Activated CD8-positive, alpha-beta T cell treated with anti-CD3 and anti-CD28 coated beads for 36 hours (primary cell): ENCODE data around the gene OGG1. TPM values are rescaled to one million over a fixed set of nuclear protein-coding genes. Genes with fewer than 3 reads are reported as not detected.
A peak's percentile ranks its signal among the peaks of the same experiment; 100 is the strongest.

Source experiments
- ATAC-seq: fragments of 200-7000 bp; cut with Tn5 transposase; one replicate; pipeline ENCODE4 v1.10.0; 2021; ENCODE audit warnings: mild to moderate bottlenecking, moderate library complexity
- CTCF ChIA-PET: fragments of 350-600 bp; sonication (Branson Sonifier 250); formaldehyde crosslinking; loops from one replicate; lab custom pipeline; 2021; ENCODE audit warnings: antibody characterized with exemption; lab: Charles Lee
- POLR2A ChIA-PET: fragments of 350-600 bp; sonication (Branson Sonifier 250); formaldehyde crosslinking; loops from one replicate; lab custom pipeline; 2021; ENCODE audit warnings: antibody characterized with exemption; lab: Charles Lee
- DNase-seq: peaks from one replicate; pipeline ENCODE4 v3.0.0-alpha.2; 2020
- H3K27ac Mint-ChIP-seq: one replicate; pipeline ENCODE4 v1.8.0; 2021; ENCODE audit warnings: mild to moderate bottlenecking, mixed read lengths
- H3K27me3 Mint-ChIP-seq: one replicate; pipeline ENCODE4 v1.8.0; 2021; ENCODE audit warnings: mixed read lengths
- H3K36me3 Mint-ChIP-seq: one replicate; pipeline ENCODE4 v1.8.0; 2021; ENCODE audit warnings: low read depth, mixed read lengths
- H3K4me1 Mint-ChIP-seq: one replicate; pipeline ENCODE4 v1.8.0; 2021; ENCODE audit warnings: low read depth, mixed read lengths
- H3K4me3 Mint-ChIP-seq: one replicate; pipeline ENCODE4 v1.8.0; 2021; ENCODE audit warnings: mild to moderate bottlenecking, moderate library complexity, mixed read lengths
- H3K9me3 Mint-ChIP-seq: one replicate; pipeline ENCODE4 v1.8.0; 2021; ENCODE audit warnings: mixed read lengths
- intact Hi-C: fragments of 100-400 bp; cut with micrococcal nuclease; formaldehyde crosslinking; loops from one replicate; pipeline ENCODE4 v1.10.0; 2022
- total RNA-seq, 2 experiments: library from RNA; stranded (reverse); gene quantifications; one replicate each; pipeline ENCODE4 v1.2.3, GENCODE V29; 2021
- TF ChIP-seq, protein P1 (sequence below): fragments of 200-600 bp; IDR thresholded peaks from one replicate; pipeline ENCODE4 v1.8.0; 2022; ENCODE audit warnings: antibody characterized with exemption, mild to moderate bottlenecking

Gene OGG1
- total RNA-seq, 2 experiments from 2014 or later = 32.4 to 39.3 TPM

DNA sequence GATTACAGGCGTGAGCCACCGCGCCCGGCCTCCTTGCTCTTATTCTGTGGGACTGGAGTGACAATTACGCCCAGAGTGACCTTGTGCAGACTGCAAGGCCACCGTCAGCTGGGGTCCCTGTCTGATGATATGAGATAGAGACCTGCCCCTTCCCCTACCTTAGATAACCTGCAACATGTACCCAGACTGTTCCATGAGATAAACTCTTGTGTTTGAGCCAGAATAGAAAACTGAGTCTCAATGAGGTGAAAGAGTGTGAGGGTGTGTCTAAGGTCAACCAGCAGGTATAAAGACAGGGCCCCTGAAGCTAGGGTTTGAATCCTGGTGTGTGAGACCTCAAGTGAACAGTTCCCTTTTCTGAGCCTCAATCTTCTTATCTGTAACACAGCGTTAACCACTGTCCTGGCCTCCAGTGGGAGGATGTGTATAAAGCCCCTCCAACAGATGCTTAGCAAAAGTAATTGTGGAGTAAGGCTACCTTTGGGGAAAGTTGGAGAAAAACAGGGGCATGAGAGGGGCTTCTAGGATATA is 36.5 kb downstream of the OGG1 start:
- no peaks in the 10 kb centered on the region for H3K9me3 Mint-ChIP-seq
- H3K27me3 Mint-ChIP-seq = no peaks in the 10 kb centered on the region
- POLR2A ChIA-PET = interaction anchor here (1.2 to 1.4 kb wide), 3 partner anchors 8 to 55 kb away, joined by 3 to 8 read pairs (median 4); partner anchors contain the start of genes BRPF1 and CAMK1
- peak overlapping the region; percentile 92 for H3K27ac Mint-ChIP-seq
- ATAC-seq = no peak
- H3K4me1 Mint-ChIP-seq = peaks cover 51% of the 10 kb centered on the region
- no peak for DNase-seq
- intact Hi-C loops = no loop called here
- H3K36me3 Mint-ChIP-seq = peaks cover 68% of the 10 kb centered on the region
- TF ChIP-seq, protein P1, sequence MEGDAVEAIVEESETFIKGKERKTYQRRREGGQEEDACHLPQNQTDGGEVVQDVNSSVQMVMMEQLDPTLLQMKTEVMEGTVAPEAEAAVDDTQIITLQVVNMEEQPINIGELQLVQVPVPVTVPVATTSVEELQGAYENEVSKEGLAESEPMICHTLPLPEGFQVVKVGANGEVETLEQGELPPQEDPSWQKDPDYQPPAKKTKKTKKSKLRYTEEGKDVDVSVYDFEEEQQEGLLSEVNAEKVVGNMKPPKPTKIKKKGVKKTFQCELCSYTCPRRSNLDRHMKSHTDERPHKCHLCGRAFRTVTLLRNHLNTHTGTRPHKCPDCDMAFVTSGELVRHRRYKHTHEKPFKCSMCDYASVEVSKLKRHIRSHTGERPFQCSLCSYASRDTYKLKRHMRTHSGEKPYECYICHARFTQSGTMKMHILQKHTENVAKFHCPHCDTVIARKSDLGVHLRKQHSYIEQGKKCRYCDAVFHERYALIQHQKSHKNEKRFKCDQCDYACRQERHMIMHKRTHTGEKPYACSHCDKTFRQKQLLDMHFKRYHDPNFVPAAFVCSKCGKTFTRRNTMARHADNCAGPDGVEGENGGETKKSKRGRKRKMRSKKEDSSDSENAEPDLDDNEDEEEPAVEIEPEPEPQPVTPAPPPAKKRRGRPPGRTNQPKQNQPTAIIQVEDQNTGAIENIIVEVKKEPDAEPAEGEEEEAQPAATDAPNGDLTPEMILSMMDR = no peak
- CTCF ChIA-PET = interaction anchor here (0.5 to 1.0 kb wide), 5 partner anchors 11 to 59 kb away, joined by 3 to 5 read pairs (median 3); partner anchors contain the start of gene OGG1
- no peak overlapping the region for H3K4me3 Mint-ChIP-seq

DNA sequence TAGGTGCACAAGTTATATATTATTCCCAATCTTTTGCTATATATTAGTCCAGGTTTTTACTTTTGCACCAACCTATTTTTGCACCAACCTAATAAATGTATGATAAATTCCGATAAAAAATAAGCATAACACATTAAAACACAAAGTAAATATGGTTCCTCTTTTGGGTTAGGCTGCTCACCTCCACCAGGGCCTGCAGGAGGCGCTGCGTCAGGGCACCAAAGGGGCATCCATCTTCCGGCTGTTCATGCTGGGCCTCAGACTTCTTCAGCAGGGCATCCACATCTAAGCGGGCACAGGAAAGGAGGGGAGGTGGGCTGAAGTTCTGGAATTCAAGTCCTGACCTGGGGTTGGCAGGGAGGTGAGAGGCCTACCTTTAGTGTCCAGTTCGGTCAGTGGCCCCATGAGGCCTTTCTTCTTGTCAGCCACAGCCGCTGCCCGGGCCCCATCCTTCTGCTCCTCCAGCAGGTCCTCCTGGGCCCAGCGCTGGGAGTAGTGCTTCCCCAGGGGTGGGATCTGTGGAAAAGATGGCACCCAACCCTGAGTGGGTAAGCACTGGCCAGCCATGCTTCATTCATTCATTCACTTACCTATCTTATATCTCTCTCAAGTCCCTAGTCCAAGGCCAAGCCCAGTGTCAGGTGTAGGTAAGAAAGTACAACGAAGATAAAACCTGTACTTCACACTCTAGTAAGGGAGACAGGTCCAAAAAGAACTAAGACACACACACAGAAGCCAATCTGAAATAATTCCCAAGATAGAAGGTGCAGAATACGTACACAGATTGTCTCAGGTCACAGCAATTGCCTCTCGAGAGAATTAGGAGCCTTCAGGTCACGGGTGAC is 37.3 kb downstream of the OGG1 start:
- peak overlapping the region; percentile 92 for H3K27ac Mint-ChIP-seq
- peak overlapping the region; percentile 36 for H3K4me3 Mint-ChIP-seq
- no peaks in the 10 kb centered on the region for H3K9me3 Mint-ChIP-seq
- H3K36me3 Mint-ChIP-seq = peaks cover 71% of the 10 kb centered on the region
- ATAC-seq = peak; percentile 6
- CTCF ChIA-PET = interaction anchor here (0.7 to 1.1 kb wide), 5 partner anchors 11 to 146 kb away, joined by 3 to 5 read pairs (median 3); partner anchors contain the start of genes CRELD1 and OGG1
- DNase-seq = no peak
- intact Hi-C loops = no loop called here
- no peaks in the 10 kb centered on the region for H3K27me3 Mint-ChIP-seq
- POLR2A ChIA-PET = interaction anchor here (0.8 to 1.5 kb wide), 5 partner anchors 9 to 56 kb away, joined by 3 to 8 read pairs (median 4); partner anchors contain the start of genes BRPF1 and CAMK1
- TF ChIP-seq, protein P1 = peak; percentile 61
- H3K4me1 Mint-ChIP-seq = peaks cover 53% of the 10 kb centered on the region

DNA sequence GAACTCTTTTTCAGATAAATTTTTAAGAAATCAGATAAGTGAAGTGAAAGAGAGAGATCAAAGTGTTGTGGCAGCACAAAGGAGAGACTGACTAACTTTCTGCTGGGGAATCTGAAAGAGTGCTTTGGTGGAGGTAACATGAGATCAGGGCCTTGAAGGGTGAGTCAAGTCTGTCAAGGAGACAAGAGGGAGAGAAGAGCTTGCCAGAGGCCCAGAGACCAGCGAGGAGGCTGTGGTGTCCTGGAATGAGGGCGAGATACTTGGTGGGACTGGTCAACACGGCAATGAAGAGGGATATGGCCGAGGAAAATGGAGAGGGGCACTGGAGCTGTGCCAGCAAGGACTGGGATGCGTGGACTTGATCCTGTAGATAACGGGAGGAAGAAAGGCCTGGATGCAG is 38.0 kb downstream of the OGG1 start:
- TF ChIP-seq, protein P1 = no peak
- H3K27ac Mint-ChIP-seq = peak overlapping the region; percentile 92
- intact Hi-C loops = no loop called here
- peaks cover 65% of the 10 kb centered on the region for H3K36me3 Mint-ChIP-seq
- peak overlapping the region; percentile 36 for H3K4me3 Mint-ChIP-seq
- peak; percentile 53 for ATAC-seq
- POLR2A ChIA-PET = interaction anchor here (0.6 to 1.5 kb wide), 4 partner anchors 8 to 33 kb away, joined by 3 to 6 read pairs (median 3); no protein-coding TSS in a partner anchor
- no peaks in the 10 kb centered on the region for H3K27me3 Mint-ChIP-seq
- peaks cover 50% of the 10 kb centered on the region for H3K4me1 Mint-ChIP-seq
- CTCF ChIA-PET = interaction anchor here (1.1 kb wide), 1 partner anchor 146 kb away, joined by 3 read pairs; the partner anchor contains the start of gene CRELD1
- DNase-seq = peak; percentile 46
- H3K9me3 Mint-ChIP-seq = no peaks in the 10 kb centered on the region

DNA sequence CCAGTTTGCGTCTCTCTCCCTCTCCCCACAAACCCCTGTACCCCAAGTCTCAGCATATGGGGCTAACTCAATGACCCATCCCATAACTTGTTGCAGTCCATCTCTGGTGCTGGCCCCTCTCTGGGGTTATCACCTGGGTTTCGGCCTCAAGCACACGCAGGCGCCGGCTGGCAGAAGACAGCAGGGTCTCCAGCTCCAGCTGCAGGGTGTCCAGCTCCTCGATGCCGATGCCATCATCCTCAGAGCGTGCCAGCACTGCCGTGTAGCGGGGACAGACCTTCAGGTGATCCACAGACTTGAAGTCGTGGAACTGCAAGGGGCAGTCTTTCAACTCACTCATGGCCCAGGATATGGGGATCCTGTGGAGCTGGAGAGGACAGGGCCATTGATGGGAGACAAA is 41.4 kb downstream of the OGG1 start:
- intact Hi-C loops = no loop called here
- Mint-ChIP-seq H3K36me3 (peaks cover 69% of the 10 kb centered on the region), H3K9me3 (no peaks in the 10 kb centered on the region), H3K4me3 (peak overlapping the region; percentile 88), H3K4me1 (peaks cover 59% of the 10 kb centered on the region), H3K27ac (peak overlapping the region; percentile 100), H3K27me3 (no peaks in the 10 kb centered on the region)
- no peak for DNase-seq
- CTCF ChIA-PET = interaction anchor here (1.5 kb wide), 1 partner anchor 13 kb away, joined by 9 read pairs; no protein-coding TSS in a partner anchor
- TF ChIP-seq, protein P1 = no peak
- POLR2A ChIA-PET = interaction anchor here (0.6 to 1.3 kb wide), 8 partner anchors 9 to 428 kb away, joined by 3 to 6 read pairs (median 3); partner anchors contain the start of genes CAMK1 and THUMPD3
- no peak for ATAC-seq
